ENCODE data around the gene SERPINB1. TPM values are rescaled to one million over a fixed set of nuclear protein-coding genes. Genes with fewer than 3 reads are reported as not detected.
A peak's percentile ranks its signal among the peaks of the same experiment; 100 is the strongest.

Gene SERPINB1
- total RNA-seq, 2 experiments from 2014 or later, result 58.3 to 58.4 TPM

DNA sequence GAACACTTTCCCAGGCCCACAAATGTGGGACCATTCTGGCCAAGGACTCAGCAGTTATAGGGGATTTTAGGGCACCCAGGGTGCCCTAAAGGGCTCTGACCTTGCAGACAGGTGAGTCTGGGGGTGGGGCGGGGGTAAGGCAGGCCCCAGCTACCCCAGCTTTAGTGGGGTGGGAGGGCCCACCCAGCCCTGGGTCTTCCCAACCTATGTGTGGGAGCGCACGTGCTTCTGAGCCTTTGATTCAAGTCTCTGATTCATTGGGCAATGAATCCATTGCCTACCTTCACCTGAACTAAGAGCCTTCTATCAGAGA, 958 bp downstream of the SERPINB1 start:
- H3K4me1 Mint-ChIP-seq (ENCODE audit: low read depth), result peaks cover 67% of the 10 kb centered on the region
- H3K4me1 ChIP-seq (ENCODE audit: insufficient read depth, low read length), result peaks cover 37% of the 10 kb centered on the region
- no peaks in the 10 kb centered on the region for H3K9me3 Mint-ChIP-seq
- H3K9me3 ChIP-seq (ENCODE audit: control insufficient read depth in 1 of 2, insufficient read depth in 1 of 2, low read length in 2 of 2), result no peaks in the 10 kb centered on the region
- peak overlapping the region in 1 of 2 donors; percentile 76 for H3K27ac ChIP-seq (ENCODE audit: low read depth in 1 of 2, low read length in 2 of 2)
- ChIA-PET POLR2A (interaction anchor here (0.6 to 4.6 kb wide), 21 partner anchors 12 to 228 kb away, joined by 3 to 73 read pairs (median 11); partner anchors contain the start of genes RIPK1, SERPINB9 and WRNIP1), CTCF (interaction anchor here (1.2 to 2.6 kb wide), 6 partner anchors 49 to 148 kb away, joined by 3 to 12 read pairs (median 6); no protein-coding TSS in a partner anchor)
- ATAC-seq (ENCODE audit: poor library complexity), result no peak
- H3K27me3 ChIP-seq (ENCODE audit: control insufficient read depth in 1 of 2, insufficient read depth in 2 of 2, low read length in 2 of 2), result no peaks in the 10 kb centered on the region
- H3K27me3 Mint-ChIP-seq, result no peaks in the 10 kb centered on the region
- TF ChIP-seq, protein P1, sequence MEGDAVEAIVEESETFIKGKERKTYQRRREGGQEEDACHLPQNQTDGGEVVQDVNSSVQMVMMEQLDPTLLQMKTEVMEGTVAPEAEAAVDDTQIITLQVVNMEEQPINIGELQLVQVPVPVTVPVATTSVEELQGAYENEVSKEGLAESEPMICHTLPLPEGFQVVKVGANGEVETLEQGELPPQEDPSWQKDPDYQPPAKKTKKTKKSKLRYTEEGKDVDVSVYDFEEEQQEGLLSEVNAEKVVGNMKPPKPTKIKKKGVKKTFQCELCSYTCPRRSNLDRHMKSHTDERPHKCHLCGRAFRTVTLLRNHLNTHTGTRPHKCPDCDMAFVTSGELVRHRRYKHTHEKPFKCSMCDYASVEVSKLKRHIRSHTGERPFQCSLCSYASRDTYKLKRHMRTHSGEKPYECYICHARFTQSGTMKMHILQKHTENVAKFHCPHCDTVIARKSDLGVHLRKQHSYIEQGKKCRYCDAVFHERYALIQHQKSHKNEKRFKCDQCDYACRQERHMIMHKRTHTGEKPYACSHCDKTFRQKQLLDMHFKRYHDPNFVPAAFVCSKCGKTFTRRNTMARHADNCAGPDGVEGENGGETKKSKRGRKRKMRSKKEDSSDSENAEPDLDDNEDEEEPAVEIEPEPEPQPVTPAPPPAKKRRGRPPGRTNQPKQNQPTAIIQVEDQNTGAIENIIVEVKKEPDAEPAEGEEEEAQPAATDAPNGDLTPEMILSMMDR (IDR thresholded peaks at IDR 0.05), result no peak
- H3K4me3 Mint-ChIP-seq, result peak overlapping the region; percentile 87
- intact Hi-C loops (cut with DNase I, micrococcal nuclease), result loop anchor here (2.0 to 5.0 kb wide), 4 partner anchors 48 to 227 kb away; partner anchors contain the start of gene RIPK1 (in 1 of the 2)
- H3K36me3 ChIP-seq (ENCODE audit: insufficient read depth, low read length), result peaks cover 40% of the 10 kb centered on the region
- DNase-seq, result no peak
- H3K27ac Mint-ChIP-seq, result peak overlapping the region; percentile 86
- peak overlapping the region; percentile 72 for H3K4me3 ChIP-seq (ENCODE audit: low read length)
- H3K36me3 Mint-ChIP-seq (ENCODE audit: low read depth), result peaks cover 53% of the 10 kb centered on the region

DNA sequence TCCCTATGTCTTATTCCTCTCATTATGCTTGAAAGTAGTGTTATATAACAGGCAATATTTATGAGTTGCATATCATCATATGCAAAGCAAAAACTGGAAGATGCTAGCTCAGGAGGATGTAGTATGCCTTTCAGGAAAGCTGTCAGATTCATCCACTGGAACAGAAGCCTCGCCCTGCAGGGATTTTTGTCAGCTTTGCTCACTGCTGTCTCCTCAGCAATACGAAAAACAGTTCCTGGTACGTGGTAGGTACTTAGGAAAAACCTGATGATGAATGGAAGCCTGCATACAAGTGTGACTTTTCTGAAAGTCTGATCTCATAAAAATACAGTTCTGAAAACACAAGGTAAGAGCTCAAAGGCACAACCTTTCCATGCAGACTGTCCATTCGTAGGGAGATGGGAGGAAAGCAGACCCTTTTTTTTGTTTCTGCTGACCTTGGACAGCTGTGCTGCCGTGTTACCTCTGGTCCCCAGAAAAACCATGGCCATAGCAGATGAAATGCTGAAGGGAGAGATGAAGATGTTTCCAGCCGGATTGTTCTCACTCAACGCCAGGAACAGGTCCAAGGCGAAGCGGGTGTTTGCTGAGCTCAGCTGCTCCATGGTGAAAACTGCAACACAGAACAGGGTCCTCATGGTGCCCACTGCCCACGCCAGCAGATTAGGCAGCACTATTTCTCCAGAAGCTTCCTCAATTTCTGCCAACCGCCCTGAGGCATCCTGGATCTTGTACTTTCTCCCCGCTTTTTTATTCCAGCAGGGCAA, 1.5 kb downstream of the SERPINB1 start:
- Histone ChIP-seq H3K4me1 (ENCODE audit: insufficient read depth, low read length) (peaks cover 37% of the 10 kb centered on the region), H3K4me3 (ENCODE audit: low read length) (peak overlapping the region; percentile 72)
- no peaks in the 10 kb centered on the region for H3K27me3 Mint-ChIP-seq

More for the DNA sequence above, 1.5 kb downstream of the SERPINB1 start:
- DNase-seq, result no peak
- no peak for ATAC-seq (ENCODE audit: poor library complexity)
- Mint-ChIP-seq H3K36me3 (ENCODE audit: low read depth) (peaks cover 58% of the 10 kb centered on the region), H3K4me1 (ENCODE audit: low read depth) (peaks cover 67% of the 10 kb centered on the region), H3K9me3 (no peaks in the 10 kb centered on the region), H3K27ac (peak overlapping the region; percentile 86), H3K4me3 (peak overlapping the region; percentile 87)
- CTCF ChIA-PET, result interaction anchor here (1.2 to 2.6 kb wide), 4 partner anchors 48 to 149 kb away, joined by 3 to 12 read pairs (median 6); no protein-coding TSS in a partner anchor
- H3K9me3 ChIP-seq (ENCODE audit: control insufficient read depth in 1 of 2, insufficient read depth in 1 of 2, low read length in 2 of 2), result no peaks in the 10 kb centered on the region
- POLR2A ChIA-PET, result interaction anchor here (0.6 to 4.6 kb wide), 16 partner anchors 11 to 228 kb away, joined by 3 to 73 read pairs (median 10); partner anchors contain the start of genes RIPK1, SERPINB9 and WRNIP1
- H3K36me3 ChIP-seq (ENCODE audit: insufficient read depth, low read length), result peaks cover 45% of the 10 kb centered on the region
- intact Hi-C loops (cut with DNase I, micrococcal nuclease), result loop anchor here (2.0 to 5.0 kb wide), 4 partner anchors 48 to 227 kb away; partner anchors contain the start of gene RIPK1 (in 1 of the 2)
- peak overlapping the region in 1 of 2 donors; percentile 76 for H3K27ac ChIP-seq (ENCODE audit: low read depth in 1 of 2, low read length in 2 of 2)
- no peaks in the 10 kb centered on the region for H3K27me3 ChIP-seq (ENCODE audit: control insufficient read depth in 1 of 2, insufficient read depth in 2 of 2, low read length in 2 of 2)
- TF ChIP-seq, protein P1 (IDR thresholded peaks at IDR 0.05), result no peak
